ENCODE results near the gene SPNS1.

GRCh38 chr16:28938721-28939120 is 35.9 kb upstream of the SPNS1 start:
- TF ChIP-seq, protein P1, sequence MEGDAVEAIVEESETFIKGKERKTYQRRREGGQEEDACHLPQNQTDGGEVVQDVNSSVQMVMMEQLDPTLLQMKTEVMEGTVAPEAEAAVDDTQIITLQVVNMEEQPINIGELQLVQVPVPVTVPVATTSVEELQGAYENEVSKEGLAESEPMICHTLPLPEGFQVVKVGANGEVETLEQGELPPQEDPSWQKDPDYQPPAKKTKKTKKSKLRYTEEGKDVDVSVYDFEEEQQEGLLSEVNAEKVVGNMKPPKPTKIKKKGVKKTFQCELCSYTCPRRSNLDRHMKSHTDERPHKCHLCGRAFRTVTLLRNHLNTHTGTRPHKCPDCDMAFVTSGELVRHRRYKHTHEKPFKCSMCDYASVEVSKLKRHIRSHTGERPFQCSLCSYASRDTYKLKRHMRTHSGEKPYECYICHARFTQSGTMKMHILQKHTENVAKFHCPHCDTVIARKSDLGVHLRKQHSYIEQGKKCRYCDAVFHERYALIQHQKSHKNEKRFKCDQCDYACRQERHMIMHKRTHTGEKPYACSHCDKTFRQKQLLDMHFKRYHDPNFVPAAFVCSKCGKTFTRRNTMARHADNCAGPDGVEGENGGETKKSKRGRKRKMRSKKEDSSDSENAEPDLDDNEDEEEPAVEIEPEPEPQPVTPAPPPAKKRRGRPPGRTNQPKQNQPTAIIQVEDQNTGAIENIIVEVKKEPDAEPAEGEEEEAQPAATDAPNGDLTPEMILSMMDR (IDR thresholded peaks at IDR 0.05), result no peak
- TF ChIP-seq POLR2A (IDR thresholded peaks at IDR 0.05), result no peak
- no peak for TF ChIP-seq POLR2AphosphoS5 (IDR thresholded peaks at IDR 0.05; ENCODE audit: insufficient read depth in 1 of 2, low read depth in 1 of 2)

Measured in vagina (tissue), 2 donors.